ENCODE measurements around the gene CENPM. TPM values are rescaled to one million over a fixed set of nuclear protein-coding genes. Genes with fewer than 3 reads are reported as not detected.
A peak's percentile ranks its signal among the peaks of the same experiment; 100 is the strongest.

The CENPM gene
- total RNA-seq, 4 donors from 2014 or later, result 14.2 to 71.0 (median 17.8) TPM

DNA sequence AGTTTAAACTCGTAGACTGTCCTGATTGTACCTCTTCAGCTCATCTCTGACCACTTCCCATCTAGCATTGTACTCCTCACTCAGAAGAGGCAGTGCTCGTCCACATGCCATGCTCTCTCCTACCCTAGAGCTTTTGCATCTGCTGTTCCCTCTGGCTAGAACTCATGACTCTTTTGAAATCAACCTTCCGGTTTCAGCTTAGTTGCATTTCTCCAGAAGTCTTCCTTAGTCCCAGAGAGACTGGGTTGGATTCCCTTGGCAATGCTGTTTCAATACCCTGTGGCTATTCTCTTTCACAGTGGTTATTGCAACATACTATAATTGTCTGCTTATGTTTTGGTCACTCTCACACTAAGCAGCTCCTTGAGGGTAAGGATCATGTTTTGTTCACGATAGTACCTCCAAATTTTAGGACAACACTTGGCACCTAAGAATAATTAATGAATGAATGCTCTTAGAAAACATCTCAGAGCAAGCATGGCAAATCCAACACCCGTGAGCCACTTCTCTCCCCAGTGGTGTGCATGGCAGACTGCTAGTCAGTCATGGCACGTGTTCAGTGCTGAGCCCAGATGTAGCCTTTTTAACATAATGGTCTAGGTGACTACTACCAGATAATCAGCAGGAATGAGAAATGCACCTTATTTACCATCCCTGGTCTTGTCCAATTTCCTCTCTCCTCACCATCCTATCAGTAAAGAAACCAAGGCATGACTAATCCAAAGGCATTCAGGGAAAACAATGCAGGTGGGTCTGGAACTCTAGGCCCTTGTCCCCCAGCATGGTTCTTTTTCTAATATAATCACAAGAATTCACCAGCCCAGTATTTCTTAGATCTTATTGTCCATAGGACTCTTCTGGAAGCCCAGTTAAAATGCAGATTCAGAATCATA, 36.8 kb upstream of the CENPM start:
- no peaks in the 10 kb centered on the region for H3K27me3 ChIP-seq
- no peak overlapping the region for H3K27ac ChIP-seq

DNA sequence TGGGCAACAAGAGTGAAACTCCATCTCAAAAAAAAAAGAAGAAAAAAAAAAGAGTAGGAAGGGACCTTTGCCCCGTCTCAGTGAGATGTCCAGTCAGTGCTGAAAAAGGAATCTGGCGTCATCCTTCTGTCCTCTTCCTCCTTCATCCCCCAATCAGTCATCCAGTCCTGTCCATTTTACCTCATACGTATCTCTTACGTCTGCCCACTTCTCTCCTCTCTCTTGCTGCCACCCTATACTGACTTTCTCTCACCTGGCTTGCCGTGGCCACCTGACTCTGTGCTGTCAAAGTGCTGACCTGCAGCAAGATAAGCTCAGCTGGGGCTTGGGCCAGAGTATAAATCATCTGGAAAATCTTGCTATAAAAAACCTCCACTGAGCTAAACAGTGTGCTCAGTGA, 35.9 kb upstream of the CENPM start:
- no peak for TF ChIP-seq POLR2A (IDR thresholded peaks at IDR 0.05)
- TF ChIP-seq, protein P1, sequence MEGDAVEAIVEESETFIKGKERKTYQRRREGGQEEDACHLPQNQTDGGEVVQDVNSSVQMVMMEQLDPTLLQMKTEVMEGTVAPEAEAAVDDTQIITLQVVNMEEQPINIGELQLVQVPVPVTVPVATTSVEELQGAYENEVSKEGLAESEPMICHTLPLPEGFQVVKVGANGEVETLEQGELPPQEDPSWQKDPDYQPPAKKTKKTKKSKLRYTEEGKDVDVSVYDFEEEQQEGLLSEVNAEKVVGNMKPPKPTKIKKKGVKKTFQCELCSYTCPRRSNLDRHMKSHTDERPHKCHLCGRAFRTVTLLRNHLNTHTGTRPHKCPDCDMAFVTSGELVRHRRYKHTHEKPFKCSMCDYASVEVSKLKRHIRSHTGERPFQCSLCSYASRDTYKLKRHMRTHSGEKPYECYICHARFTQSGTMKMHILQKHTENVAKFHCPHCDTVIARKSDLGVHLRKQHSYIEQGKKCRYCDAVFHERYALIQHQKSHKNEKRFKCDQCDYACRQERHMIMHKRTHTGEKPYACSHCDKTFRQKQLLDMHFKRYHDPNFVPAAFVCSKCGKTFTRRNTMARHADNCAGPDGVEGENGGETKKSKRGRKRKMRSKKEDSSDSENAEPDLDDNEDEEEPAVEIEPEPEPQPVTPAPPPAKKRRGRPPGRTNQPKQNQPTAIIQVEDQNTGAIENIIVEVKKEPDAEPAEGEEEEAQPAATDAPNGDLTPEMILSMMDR (IDR thresholded peaks at IDR 0.05), result no peak
- H3K4me1 ChIP-seq, result no peaks in the 10 kb centered on the region
- DNase-seq, result no peak
- no peaks in the 10 kb centered on the region for H3K9me3 ChIP-seq
- peaks cover 0 to 1% of the 10 kb centered on the region in 2 donors for H3K27me3 ChIP-seq
- no peak overlapping the region for H3K27ac ChIP-seq
- no peak overlapping the region for H3K4me3 ChIP-seq
- no peaks in the 10 kb centered on the region for H3K36me3 ChIP-seq

More for the DNA sequence above, 36.8 kb upstream of the CENPM start:
- no peak for DNase-seq
- TF ChIP-seq, protein P1 (IDR thresholded peaks at IDR 0.05), result no peak
- TF ChIP-seq POLR2A (IDR thresholded peaks at IDR 0.05), result no peak
- Histone ChIP-seq H3K4me3 (no peak overlapping the region), H3K36me3 (no peaks in the 10 kb centered on the region), H3K4me1 (no peaks in the 10 kb centered on the region), H3K9me3 (no peaks in the 10 kb centered on the region)

- Histone ChIP-seq H3K4me3 (no peak overlapping the region), H3K27me3 (peaks cover 0 to 28% of the 10 kb centered on the region in 2 donors), H3K9me3 (no peaks in the 10 kb centered on the region), H3K4me1 (peaks cover 0 to 9% (median 5%) of the 10 kb centered on the region in 4 donors), H3K27ac (no peak overlapping the region), H3K36me3 (no peaks in the 10 kb centered on the region)
- no peak for TF ChIP-seq POLR2A (IDR thresholded peaks at IDR 0.05)
- TF ChIP-seq, protein P1 (IDR thresholded peaks at IDR 0.05), result no peak
- DNase-seq, result no peak
Measured at GRCh38 chr22:41979423-41980250, 32.7 kb upstream of the CENPM start.

- no peak overlapping the region for H3K27ac ChIP-seq
- no peaks in the 10 kb centered on the region for H3K9me3 ChIP-seq
- DNase-seq, result no peak
- H3K4me1 ChIP-seq, result peaks cover 0 to 9% (median 5%) of the 10 kb centered on the region in 4 donors
- no peaks in the 10 kb centered on the region for H3K36me3 ChIP-seq
- H3K27me3 ChIP-seq, result peaks cover 0 to 28% of the 10 kb centered on the region in 2 donors
- H3K4me3 ChIP-seq, result no peak overlapping the region
- TF ChIP-seq POLR2A (IDR thresholded peaks at IDR 0.05), result no peak
- TF ChIP-seq, protein P1 (IDR thresholded peaks at IDR 0.05), result no peak
Measured at GRCh38 chr22:41978732-41979131, 31.8 kb upstream of the CENPM start.

GRCh38 chr22:41976961-41977566, 30.1 kb upstream of the CENPM start:
- Histone ChIP-seq H3K4me1 (peaks cover 0 to 9% (median 5%) of the 10 kb centered on the region in 4 donors), H3K36me3 (no peaks in the 10 kb centered on the region), H3K27ac (no peak overlapping the region), H3K27me3 (peaks cover 0 to 28% of the 10 kb centered on the region in 2 donors), H3K4me3 (peak overlapping the region; percentile 18 to 58 (median 49)), H3K9me3 (no peaks in the 10 kb centered on the region)
- TF ChIP-seq POLR2A (IDR thresholded peaks at IDR 0.05), result no peak
- TF ChIP-seq, protein P1 (IDR thresholded peaks at IDR 0.05), result no peak
- DNase-seq, result no peak
